Upper lobe of left lung (tissue), 6 donors: ENCODE measurements around the gene TGM4. TPM values are rescaled to one million over a fixed set of nuclear protein-coding genes. Genes with fewer than 3 reads are reported as not detected.

Source experiments
- ATAC-seq, 2 donors: fragments of 200-7000 bp; cut with Tn5 transposase; one replicate each; pipeline ENCODE4 v1.9.1; 2022; ENCODE audit warnings: mild to moderate bottlenecking in 2 of 2, moderate library complexity in 2 of 2; ENCODE audit not compliant: low FRiP score in 2 of 2
- DNase-seq, 2 donors: peaks; one replicate each; pipeline ENCODE4 v3.0.0-alpha.2; 2019 to 2020
- H3K27ac ChIP-seq, 4 donors: fragments of 200-600 bp; sonication (generic); one replicate each; pipeline ENCODE4 v1.5.1; 2016 to 2019
- H3K27me3 ChIP-seq, 4 donors: fragments of 200-600 bp; sonication (generic); one replicate each; pipeline ENCODE4 v1.5.1; 2017 to 2019
- H3K36me3 ChIP-seq, 4 donors: fragments of 200-600 bp; sonication (generic); one replicate each; pipeline ENCODE4 v1.5.1; 2016 to 2019
- H3K4me1 ChIP-seq, 4 donors: fragments of 200-600 bp; sonication (generic); one replicate each; pipeline ENCODE4 v1.5.1; 2018 to 2019
- H3K4me3 ChIP-seq, 4 donors: fragments of 200-600 bp; sonication (generic); one replicate each; pipeline ENCODE4 v1.5.1; 2017 to 2019; ENCODE audit warnings: mild to moderate bottlenecking in 2 of 4, moderate library complexity in 1 of 4
- H3K9me3 ChIP-seq, 4 donors: fragments of 200-600 bp; sonication (generic); one replicate each; pipeline ENCODE4 v1.5.1; 2018 to 2019
- CTCF ChIP-seq, 6 experiments: fragments of 450-650 bp in 4 of 6; fragments of 200-600 bp in 2 of 6; sonication (generic) in 2 of 6; IDR thresholded peaks; one replicate each; pipeline ENCODE4 v1.5.1; 2016 to 2019; ENCODE audit warnings: antibody characterized with exemption in 6 of 6
- EP300 ChIP-seq, 4 donors: sonication (generic); formaldehyde crosslinking; IDR thresholded peaks; one replicate each; pipeline ENCODE4 v1.5.1; 2017; ENCODE audit warnings: antibody characterized with exemption in 4 of 4, control low read depth in 2 of 4
- POLR2A ChIP-seq, 4 donors: fragments of 450-650 bp; IDR thresholded peaks; one replicate each; pipeline ENCODE4 v1.5.1; 2016 to 2017; ENCODE audit warnings: antibody characterized with exemption in 4 of 4, mild to moderate bottlenecking in 2 of 4
- POLR2AphosphoS5 ChIP-seq, 2 donors: sonication (generic); formaldehyde crosslinking; IDR thresholded peaks; one replicate each; pipeline ENCODE4 v1.5.1; 2017; ENCODE audit warnings: antibody characterized with exemption in 2 of 2
- WGBS, 2 donors: methylation state at CpG; one replicate each; pipeline ENCODE4 v1.1.5; 2017 to 2018; 5-methylcytosine and 5-hydroxymethylcytosine counted together
- total RNA-seq, 6 donors: library from RNA; depleted of rRNA in 4 of 6; stranded (reverse); fragments of >200 nt in 4 of 6; gene quantifications; one replicate each; pipeline versions ENCODE4 v1.1.0 to v1.2.1, GENCODE V29; 2016 to 2021
- donor health status: DM: no; HTN: no; CAD: no; lungs with moderate emphysema.
- donor health status: DM: no; HTN: yes; CAD: no; lungs with severe emphysema.

The TGM4 gene
- total RNA-seq, 6 donors from 2014 or later: not detected

DNA sequence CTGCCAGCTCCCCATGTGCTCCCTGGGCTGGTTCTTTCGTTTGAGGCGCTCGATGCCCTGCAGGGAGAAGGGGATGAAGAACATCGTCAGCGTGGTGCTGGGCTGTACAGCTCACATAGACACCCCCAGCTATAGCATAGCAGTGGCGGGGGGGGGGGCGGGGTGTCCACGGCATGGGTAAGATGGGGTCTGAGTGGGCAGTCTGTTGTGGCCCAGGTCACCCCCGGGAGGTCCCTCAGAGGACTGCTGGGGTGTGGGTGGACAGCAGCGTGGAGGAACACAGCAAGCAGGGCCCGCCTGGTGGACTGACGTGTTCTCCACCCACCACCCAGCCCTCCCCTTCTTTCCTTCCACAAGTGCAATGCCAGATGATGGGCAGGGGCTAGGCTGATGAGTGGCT, 43.7 kb downstream of the TGM4 start:
- 98 to 100% methylated on average over 7 to 12 of the region's 12 CpGs for WGBS, 2 donors
- H3K36me3 ChIP-seq: peaks cover 4 to 43% (median 27%) of the 10 kb centered on the region in 4 donors
- no peak for ATAC-seq
- no peak for DNase-seq
- peaks cover 0 to 24% (median 0%) of the 10 kb centered on the region in 4 donors for H3K4me1 ChIP-seq
- TF ChIP-seq POLR2A (IDR thresholded peaks at IDR 0.05) (no peak), CTCF (IDR thresholded peaks at IDR 0.05) (no peak), POLR2AphosphoS5 (IDR thresholded peaks at IDR 0.05) (no peak), EP300 (IDR thresholded peaks at IDR 0.05) (no peak)
- H3K27ac ChIP-seq: no peak overlapping the region
- H3K4me3 ChIP-seq: no peak overlapping the region
- no peaks in the 10 kb centered on the region for H3K27me3 ChIP-seq
- H3K9me3 ChIP-seq: no peaks in the 10 kb centered on the region

DNA sequence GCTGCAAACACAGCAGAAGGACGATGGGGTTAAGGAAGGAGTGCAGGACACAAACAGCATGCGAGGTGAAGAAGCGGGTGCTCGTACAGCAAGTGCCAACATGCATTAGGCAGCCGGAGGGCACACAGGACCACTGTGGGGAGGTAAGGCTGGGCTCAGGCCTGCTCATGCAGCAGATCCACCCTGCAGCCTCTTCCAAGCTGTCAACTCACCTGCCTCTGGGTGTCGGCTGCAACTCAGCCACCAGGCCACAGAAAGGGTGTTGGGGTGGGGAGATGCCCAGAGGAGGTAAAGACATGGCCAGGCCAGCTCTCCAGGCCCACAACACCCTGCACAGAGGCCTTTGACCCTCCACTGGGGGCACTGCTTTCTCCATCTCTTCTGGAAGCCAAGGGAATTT, 44.2 kb downstream of the TGM4 start:
- Histone ChIP-seq H3K4me3 (no peak overlapping the region), H3K36me3 (peaks cover 4 to 47% (median 28%) of the 10 kb centered on the region in 4 donors), H3K27ac (no peak overlapping the region), H3K27me3 (no peaks in the 10 kb centered on the region), H3K4me1 (peaks cover 0 to 23% (median 0%) of the 10 kb centered on the region in 4 donors), H3K9me3 (no peaks in the 10 kb centered on the region)
- DNase-seq: no peak
- TF ChIP-seq CTCF (IDR thresholded peaks at IDR 0.05) (no peak), EP300 (IDR thresholded peaks at IDR 0.05) (no peak), POLR2A (IDR thresholded peaks at IDR 0.05) (no peak), POLR2AphosphoS5 (IDR thresholded peaks at IDR 0.05) (no peak)
- WGBS, 2 donors: 90 to 92% methylated on average over 5 to 6 of the region's 6 CpGs
- ATAC-seq: no peak

GRCh38 chr3:44920081-44920480, 45.7 kb downstream of the TGM4 start:
- no peak for TF ChIP-seq POLR2AphosphoS5 (IDR thresholded peaks at IDR 0.05)
- TF ChIP-seq CTCF (IDR thresholded peaks at IDR 0.05): no peak
- TF ChIP-seq EP300 (IDR thresholded peaks at IDR 0.05): no peak
- TF ChIP-seq POLR2A (IDR thresholded peaks at IDR 0.05): no peak
- no peak overlapping the region for H3K4me3 ChIP-seq
- DNase-seq (no peak), ATAC-seq (no peak)
- peaks cover 4 to 52% (median 28%) of the 10 kb centered on the region in 4 donors for H3K36me3 ChIP-seq
- WGBS, 2 donors: 95 to 96% methylated on average over 3 of the region's 3 CpGs
- no peak overlapping the region for H3K27ac ChIP-seq
- no peaks in the 10 kb centered on the region for H3K27me3 ChIP-seq
- peaks cover 0 to 17% (median 0%) of the 10 kb centered on the region in 4 donors for H3K4me1 ChIP-seq
- no peaks in the 10 kb centered on the region for H3K9me3 ChIP-seq

DNA sequence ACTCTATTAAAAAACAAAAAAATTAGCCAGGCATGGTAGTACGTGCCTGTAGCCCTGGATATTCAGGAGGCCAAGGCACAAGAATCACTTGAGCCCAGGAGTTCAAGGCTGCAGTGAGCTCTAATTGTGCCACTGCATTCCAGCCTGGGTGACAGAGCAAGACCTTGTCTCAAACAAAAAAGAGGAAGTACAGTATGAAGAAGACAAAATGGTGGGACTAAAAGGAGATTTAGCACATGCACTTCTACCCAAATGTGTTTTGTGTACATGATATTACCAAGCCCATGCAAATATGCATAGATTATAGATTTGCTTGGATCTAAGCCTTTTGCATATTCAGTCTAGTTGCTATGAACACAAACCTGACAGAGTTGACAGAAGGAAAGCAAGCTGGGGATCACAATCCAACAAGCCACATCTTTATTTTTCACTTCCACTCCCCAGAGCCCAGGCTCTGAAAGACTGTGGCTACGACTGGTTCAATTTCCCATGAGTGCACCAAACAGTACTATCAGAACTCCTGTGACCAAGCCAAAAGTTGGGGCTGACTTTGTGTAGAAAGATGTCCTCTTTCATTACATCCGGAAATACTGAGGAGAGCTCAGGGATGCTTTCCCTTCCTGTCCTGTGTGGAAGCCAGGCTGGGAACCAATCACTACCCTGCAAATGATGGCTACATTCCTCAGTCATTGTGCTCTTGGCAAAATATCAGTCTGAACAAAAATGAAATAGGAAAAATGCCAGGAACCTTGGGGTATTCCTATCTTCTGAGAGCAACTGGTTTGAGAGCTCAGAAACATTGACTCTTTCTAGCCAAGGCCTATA, 49.4 kb downstream of the TGM4 start:
- H3K9me3 ChIP-seq: no peaks in the 10 kb centered on the region
- peaks cover 0 to 3% (median 0%) of the 10 kb centered on the region in 4 donors for H3K4me1 ChIP-seq
- DNase-seq (no peak), ATAC-seq (no peak)
- no peak overlapping the region for H3K4me3 ChIP-seq
- H3K36me3 ChIP-seq: peaks cover 13 to 66% (median 50%) of the 10 kb centered on the region in 4 donors
- no peak for TF ChIP-seq POLR2A (IDR thresholded peaks at IDR 0.05)
- no peak for TF ChIP-seq EP300 (IDR thresholded peaks at IDR 0.05)
- TF ChIP-seq POLR2AphosphoS5 (IDR thresholded peaks at IDR 0.05): no peak
- no peak for TF ChIP-seq CTCF (IDR thresholded peaks at IDR 0.05)
- 86% methylated on average over 3 of the region's 3 CpGs for WGBS, 2 donors
- H3K27me3 ChIP-seq: no peaks in the 10 kb centered on the region
- H3K27ac ChIP-seq: no peak overlapping the region
